HepG2 (cell line): ENCODE measurements around the gene ICE1. TPM values are rescaled to one million over a fixed set of nuclear protein-coding genes. Genes with fewer than 3 reads are reported as not detected.

Experiments
- FOXA3 ChIP-seq: IDR thresholded peaks from 2 replicates; pipeline ENCODE4 v1.6.1; 2016; ENCODE audit warnings: missing genetic modification reagents, missing compliant biosample characterization
- GATAD1 ChIP-seq: IDR thresholded peaks from 2 replicates; pipeline ENCODE4 v1.6.1; 2016; ENCODE audit warnings: missing genetic modification reagents, missing compliant biosample characterization
- GATAD2A ChIP-seq: IDR thresholded peaks from 2 replicates; pipeline ENCODE4 v1.6.1; 2016
- MED1 ChIP-seq: sonication (generic); formaldehyde crosslinking; IDR thresholded peaks from 2 replicates; pipeline ENCODE4 v1.4.0; 2020; ENCODE audit warnings: missing genetic modification reagents
- MIER3 ChIP-seq: IDR thresholded peaks from 2 replicates; pipeline ENCODE4 v1.6.1; 2016; ENCODE audit warnings: missing compliant biosample characterization, borderline replicate concordance
- NFE2 ChIP-seq: sonication (generic); formaldehyde crosslinking; IDR thresholded peaks from 2 replicates; pipeline ENCODE4 v1.4.0; 2020; ENCODE audit warnings: missing genetic modification reagents
- NR1H2 ChIP-seq: sonication (generic); formaldehyde crosslinking; IDR thresholded peaks from 2 replicates; pipeline ENCODE4 v1.8.1; 2022; ENCODE audit warnings: low read depth, missing genetic modification reagents, borderline replicate concordance
- NR2F6 ChIP-seq, 2 experiments: IDR thresholded peaks; 2 replicates each; pipeline ENCODE4 v1.6.1; 2016; ENCODE audit warnings: antibody characterized with exemption in 1 of 2, mild to moderate bottlenecking in 1 of 2
- SAP130 ChIP-seq: IDR thresholded peaks from 2 replicates; pipeline ENCODE4 v1.6.1; 2016; ENCODE audit warnings: low read depth
- SKI ChIP-seq: fragments of 450-650 bp; IDR thresholded peaks from one replicate; pipeline ENCODE4 v1.6.1; 2018; ENCODE audit warnings: mild to moderate bottlenecking; ENCODE audit not compliant: partially characterized antibody
- ZBTB38 ChIP-seq: sonication (generic); formaldehyde crosslinking; IDR thresholded peaks from 2 replicates; pipeline ENCODE4 v1.5.1; 2020; ENCODE audit warnings: mild to moderate bottlenecking, missing genetic modification reagents
- ZIK1 ChIP-seq: sonication (generic); formaldehyde crosslinking; IDR thresholded peaks from 2 replicates; pipeline ENCODE4 v1.5.0; 2020; ENCODE audit warnings: mild to moderate bottlenecking, low read depth, missing genetic modification reagents, borderline replicate concordance
- ZNF205 ChIP-seq: IDR thresholded peaks from 2 replicates; pipeline ENCODE4 v1.6.1; 2018; ENCODE audit warnings: missing biosample characterization, missing genetic modification reagents
- ZNF343 ChIP-seq: sonication (generic); formaldehyde crosslinking; IDR thresholded peaks from 2 replicates; pipeline ENCODE4 v1.4.0; 2020; ENCODE audit warnings: mild to moderate bottlenecking, missing genetic modification reagents
- ZNF605 ChIP-seq: sonication (generic); formaldehyde crosslinking; IDR thresholded peaks from 2 replicates; pipeline ENCODE4 v1.8.0; 2022; ENCODE audit warnings: mild to moderate bottlenecking, missing genetic modification reagents
- ZNF878 ChIP-seq: sonication (generic); formaldehyde crosslinking; IDR thresholded peaks from 2 replicates; pipeline ENCODE4 v1.8.1; 2023; ENCODE audit warnings: mild to moderate bottlenecking, missing genetic modification reagents, moderate library complexity
- ZSCAN21 ChIP-seq: sonication (generic); formaldehyde crosslinking; IDR thresholded peaks from 2 replicates; pipeline ENCODE4 v1.8.0; 2022; ENCODE audit warnings: mild to moderate bottlenecking, missing genetic modification reagents, moderate library complexity, borderline replicate concordance
- ZSCAN25 ChIP-seq: sonication (generic); formaldehyde crosslinking; IDR thresholded peaks from 2 replicates; pipeline ENCODE4 v1.8.0; 2022; ENCODE audit warnings: mild to moderate bottlenecking, missing genetic modification reagents
- polyA plus RNA-seq, 8 experiments: library from polyadenylated mRNA; depleted of rRNA in 3 of 8; stranded (reverse) in 7 of 8; unstranded in 1 of 8; fragments of >200 nt; fragmentation: Illumina TruSeq in 4 of 8; extraction: Trizol in 4 of 8; gene quantifications; 2 replicates each; pipeline versions ENCODE4 v1.2.1 to v1.2.3, GENCODE V29; 2011 to 2016; ENCODE audit warnings: low read depth in 4 of 8, missing spikeins in 1 of 8, mixed read lengths in 1 of 8; ENCODE audit not compliant: insufficient read depth in 1 of 8
- total RNA-seq, 5 experiments: library from RNA; depleted of rRNA; stranded (reverse); fragments of >200 nt; fragmentation: Illumina TruSeq; extraction: Trizol; gene quantifications; 2 replicates each; pipeline ENCODE4 v1.2.3, GENCODE V29; 2016; ENCODE audit warnings: low read depth in 1 of 5
- TF ChIP-seq, protein P1 (sequence below): sonication (generic); formaldehyde crosslinking; IDR thresholded peaks from 2 replicates; pipeline ENCODE4 v1.4.0; 2020; ENCODE audit warnings: missing genetic modification reagents; ENCODE audit errors: not compliant biosample characterization
- TF ChIP-seq, protein P2 (sequence below): sonication (generic); formaldehyde crosslinking; IDR thresholded peaks from 2 replicates; pipeline ENCODE4 v1.5.0; 2020; ENCODE audit warnings: missing genetic modification reagents, mild to moderate bottlenecking, borderline replicate concordance
- TF ChIP-seq, protein P3 (sequence below): sonication (generic); IDR thresholded peaks from 2 replicates; pipeline ENCODE4 v1.6.1; 2016; ENCODE audit warnings: low read depth, borderline replicate concordance
- TF ChIP-seq, protein P4 (sequence below): sonication (generic); formaldehyde crosslinking; IDR thresholded peaks from 2 replicates; pipeline ENCODE4; 2020; ENCODE audit warnings: missing genetic modification reagents, mild to moderate bottlenecking, borderline replicate concordance
- TF ChIP-seq, protein P5 (sequence below): sonication (generic); formaldehyde crosslinking; IDR thresholded peaks from 2 replicates; pipeline ENCODE4 v1.4.0; 2020; ENCODE audit warnings: missing genetic modification reagents

ICE1 gene
- total and polyA plus RNA-seq, 2 of the 13 experiments (the other 11 are each of a cell fraction or from before 2014, with no cell fraction given), result 9.1 to 27.6 TPM

DNA sequence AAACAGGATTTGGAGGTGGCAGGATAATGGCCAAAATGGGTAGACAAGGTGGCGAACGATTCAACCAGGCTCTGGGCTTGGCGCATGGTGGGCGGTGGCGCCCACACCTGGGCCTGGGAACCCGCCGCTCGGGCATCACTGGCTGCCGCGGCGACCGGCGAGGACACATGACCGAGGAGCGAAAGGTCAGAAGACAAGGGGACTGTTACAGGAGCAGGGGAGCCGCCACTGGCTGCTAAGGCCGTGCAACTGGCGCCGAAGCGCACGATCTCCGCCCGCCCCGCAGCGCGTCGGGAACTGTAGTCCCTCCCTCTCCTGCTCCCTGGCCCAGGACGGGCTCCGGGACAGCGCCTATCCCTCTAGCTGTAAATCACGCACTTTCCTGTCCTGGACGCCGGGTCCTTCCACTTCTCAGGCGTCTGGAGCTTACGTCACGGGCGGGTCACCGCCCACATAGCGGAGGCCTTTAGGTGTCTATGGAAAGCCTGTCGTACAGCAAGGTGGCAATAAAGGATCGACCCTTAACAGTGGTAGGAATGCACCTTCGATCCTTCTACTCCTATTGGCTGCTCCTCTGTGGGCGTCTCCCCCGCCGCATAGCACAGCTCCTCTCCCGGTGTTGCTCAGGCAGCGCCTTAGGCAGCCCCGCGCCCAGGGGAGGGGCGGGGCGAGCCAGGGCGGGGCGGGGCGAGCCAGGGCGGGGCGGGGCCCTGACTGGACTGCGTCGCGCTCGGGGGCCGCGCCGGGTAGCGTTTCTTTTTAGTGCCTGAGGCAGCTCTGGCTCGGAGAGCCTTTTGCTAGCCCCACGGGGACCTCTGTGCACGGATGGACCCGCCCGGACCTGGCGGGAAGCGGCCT is at the start of gene ICE1 (continued):
- TF ChIP-seq, protein P1, sequence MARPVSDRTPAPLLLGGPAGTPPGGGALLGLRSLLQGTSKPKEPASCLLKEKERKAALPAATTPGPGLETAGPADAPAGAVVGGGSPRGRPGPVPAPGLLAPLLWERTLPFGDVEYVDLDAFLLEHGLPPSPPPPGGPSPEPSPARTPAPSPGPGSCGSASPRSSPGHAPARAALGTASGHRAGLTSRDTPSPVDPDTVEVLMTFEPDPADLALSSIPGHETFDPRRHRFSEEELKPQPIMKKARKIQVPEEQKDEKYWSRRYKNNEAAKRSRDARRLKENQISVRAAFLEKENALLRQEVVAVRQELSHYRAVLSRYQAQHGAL, result no peak
- peak; percentile 67; the same call in 1 of the 2 replicates for TF ChIP-seq ZBTB38 (CRISPR knock-in tag)
- peak; percentile 58 for TF ChIP-seq FOXA3 (CRISPR knock-in tag)
- peak; percentile 61; the same call in 1 of the 2 replicates for TF ChIP-seq ZSCAN21 (CRISPR knock-in tag)
- TF ChIP-seq ZNF343 (CRISPR knock-in tag), result peak; percentile 75; the same call in 1 of the 2 replicates
- peak; percentile 96 for TF ChIP-seq GATAD1 (CRISPR knock-in tag)
- peak; percentile 58 for TF ChIP-seq MED1 (CRISPR knock-in tag)
- TF ChIP-seq ZSCAN25, result peak; percentile 66; the same call in 1 of the 2 replicates
- TF ChIP-seq SAP130 (CRISPR knock-in tag), result peak; percentile 94
- no peak for TF ChIP-seq GATAD2A (CRISPR knock-in tag)
- no peak for TF ChIP-seq ZIK1
- TF ChIP-seq NR1H2, result no peak
- TF ChIP-seq, protein P2, sequence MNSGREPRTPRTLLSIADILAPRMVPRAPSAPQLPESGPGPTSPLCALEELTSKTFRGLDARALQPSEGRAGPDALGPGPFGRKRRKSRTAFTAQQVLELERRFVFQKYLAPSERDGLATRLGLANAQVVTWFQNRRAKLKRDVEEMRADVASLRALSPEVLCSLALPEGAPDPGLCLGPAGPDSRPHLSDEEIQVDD (CRISPR knock-in tag), result 0 out of 2 replicates have a peak, but pooled peaks have one; percentile 49
- peak; percentile 82 for TF ChIP-seq SKI
- peak; percentile 84; the same call in 1 of the 2 replicates for TF ChIP-seq ZNF205 (CRISPR knock-in tag)
- peak; percentile 76; the same call in 1 of the 2 replicates for TF ChIP-seq MIER3
- TF ChIP-seq, protein P3, sequence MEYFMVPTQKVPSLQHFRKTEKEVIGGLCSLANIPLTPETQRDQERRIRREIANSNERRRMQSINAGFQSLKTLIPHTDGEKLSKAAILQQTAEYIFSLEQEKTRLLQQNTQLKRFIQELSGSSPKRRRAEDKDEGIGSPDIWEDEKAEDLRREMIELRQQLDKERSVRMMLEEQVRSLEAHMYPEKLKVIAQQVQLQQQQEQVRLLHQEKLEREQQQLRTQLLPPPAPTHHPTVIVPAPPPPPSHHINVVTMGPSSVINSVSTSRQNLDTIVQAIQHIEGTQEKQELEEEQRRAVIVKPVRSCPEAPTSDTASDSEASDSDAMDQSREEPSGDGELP, result 0 out of 2 replicates have a peak, but pooled peaks have one; percentile 32
- 0 out of 2 replicates have a peak, but pooled peaks have one; percentile 21 for TF ChIP-seq ZNF605 (CRISPR knock-in tag)
- TF ChIP-seq, protein P4, sequence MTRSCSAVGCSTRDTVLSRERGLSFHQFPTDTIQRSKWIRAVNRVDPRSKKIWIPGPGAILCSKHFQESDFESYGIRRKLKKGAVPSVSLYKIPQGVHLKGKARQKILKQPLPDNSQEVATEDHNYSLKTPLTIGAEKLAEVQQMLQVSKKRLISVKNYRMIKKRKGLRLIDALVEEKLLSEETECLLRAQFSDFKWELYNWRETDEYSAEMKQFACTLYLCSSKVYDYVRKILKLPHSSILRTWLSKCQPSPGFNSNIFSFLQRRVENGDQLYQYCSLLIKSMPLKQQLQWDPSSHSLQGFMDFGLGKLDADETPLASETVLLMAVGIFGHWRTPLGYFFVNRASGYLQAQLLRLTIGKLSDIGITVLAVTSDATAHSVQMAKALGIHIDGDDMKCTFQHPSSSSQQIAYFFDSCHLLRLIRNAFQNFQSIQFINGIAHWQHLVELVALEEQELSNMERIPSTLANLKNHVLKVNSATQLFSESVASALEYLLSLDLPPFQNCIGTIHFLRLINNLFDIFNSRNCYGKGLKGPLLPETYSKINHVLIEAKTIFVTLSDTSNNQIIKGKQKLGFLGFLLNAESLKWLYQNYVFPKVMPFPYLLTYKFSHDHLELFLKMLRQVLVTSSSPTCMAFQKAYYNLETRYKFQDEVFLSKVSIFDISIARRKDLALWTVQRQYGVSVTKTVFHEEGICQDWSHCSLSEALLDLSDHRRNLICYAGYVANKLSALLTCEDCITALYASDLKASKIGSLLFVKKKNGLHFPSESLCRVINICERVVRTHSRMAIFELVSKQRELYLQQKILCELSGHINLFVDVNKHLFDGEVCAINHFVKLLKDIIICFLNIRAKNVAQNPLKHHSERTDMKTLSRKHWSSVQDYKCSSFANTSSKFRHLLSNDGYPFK (CRISPR knock-in tag), result peak; percentile 63; the same call in 1 of the 2 replicates
- TF ChIP-seq NR2F6 (IDR thresholded peaks at IDR 0.05), result peak; percentile 47; the same call in 1 of the 2 replicates
- TF ChIP-seq NR2F6 (CRISPR knock-in tag; IDR thresholded peaks at IDR 0.05), result peak; percentile 70
- no peak for TF ChIP-seq NFE2 (CRISPR knock-in tag)
- peak; percentile 80 for TF ChIP-seq ZNF878 (CRISPR knock-in tag)
- TF ChIP-seq, protein P5, sequence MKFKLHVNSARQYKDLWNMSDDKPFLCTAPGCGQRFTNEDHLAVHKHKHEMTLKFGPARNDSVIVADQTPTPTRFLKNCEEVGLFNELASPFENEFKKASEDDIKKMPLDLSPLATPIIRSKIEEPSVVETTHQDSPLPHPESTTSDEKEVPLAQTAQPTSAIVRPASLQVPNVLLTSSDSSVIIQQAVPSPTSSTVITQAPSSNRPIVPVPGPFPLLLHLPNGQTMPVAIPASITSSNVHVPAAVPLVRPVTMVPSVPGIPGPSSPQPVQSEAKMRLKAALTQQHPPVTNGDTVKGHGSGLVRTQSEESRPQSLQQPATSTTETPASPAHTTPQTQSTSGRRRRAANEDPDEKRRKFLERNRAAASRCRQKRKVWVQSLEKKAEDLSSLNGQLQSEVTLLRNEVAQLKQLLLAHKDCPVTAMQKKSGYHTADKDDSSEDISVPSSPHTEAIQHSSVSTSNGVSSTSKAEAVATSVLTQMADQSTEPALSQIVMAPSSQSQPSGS (CRISPR knock-in tag), result peak; percentile 60
